GM23248 (cell line): ENCODE results near the gene AK9. TPM values are rescaled to one million over a fixed set of nuclear protein-coding genes. Genes with fewer than 3 reads are reported as not detected.

ENCODE experiments used
- DNase-seq: peaks from one replicate; pipeline ENCODE4 v3.0.0-alpha.2; 2015
- H2AFZ ChIP-seq: fragments of 200-600 bp; sonication (generic); 2 replicates; pipeline ENCODE4 v1.6.1; 2016; ENCODE audit warnings: antibody characterized with exemption
- H3F3A ChIP-seq: fragments of 200-600 bp; sonication (generic); 2 replicates; pipeline ENCODE4 v1.6.1; 2016; ENCODE audit warnings: mild to moderate bottlenecking, antibody characterized with exemption, mixed run types; ENCODE audit not compliant: insufficient read depth
- H3K27ac ChIP-seq: fragments of 200-600 bp; sonication (generic); 2 replicates; pipeline ENCODE4 v1.5.1; 2016; ENCODE audit warnings: mild to moderate bottlenecking
- H3K27me3 ChIP-seq: fragments of 200-600 bp; sonication (generic); replicated peaks from 2 replicates; pipeline ENCODE4 v1.6.1; 2016; ENCODE audit warnings: mild to moderate bottlenecking; ENCODE audit not compliant: insufficient read depth
- H3K36me3 ChIP-seq: fragments of 200-600 bp; sonication (generic); 2 replicates; pipeline ENCODE4 v1.6.1; 2016; ENCODE audit warnings: low read depth, mild to moderate bottlenecking
- H3K4me1 ChIP-seq: fragments of 200-600 bp; sonication (generic); 2 replicates; pipeline ENCODE4 v1.6.1; 2016; ENCODE audit warnings: mild to moderate bottlenecking; ENCODE audit not compliant: insufficient read depth
- H3K4me2 ChIP-seq: fragments of 200-600 bp; sonication (generic); one replicate; pipeline ENCODE4 v1.6.1; 2016; ENCODE audit warnings: mild to moderate bottlenecking; ENCODE audit not compliant: unreplicated experiment
- H3K4me3 ChIP-seq: fragments of 200-600 bp; sonication (generic); 2 replicates; pipeline ENCODE4 v1.5.1; 2016; ENCODE audit warnings: mild to moderate bottlenecking
- H3K79me2 ChIP-seq: fragments of 200-600 bp; sonication (generic); 2 replicates; pipeline ENCODE4 v1.6.1; 2016; ENCODE audit warnings: mild to moderate bottlenecking; ENCODE audit not compliant: insufficient read depth
- H3K9ac ChIP-seq: fragments of 200-600 bp; sonication (generic); 2 replicates; pipeline ENCODE4 v1.6.1; 2016; ENCODE audit warnings: mild to moderate bottlenecking
- H3K9me2 ChIP-seq: fragments of 200-600 bp; sonication (generic); 2 replicates; pipeline ENCODE4 v1.6.1; 2016; ENCODE audit warnings: mixed run types, mild to moderate bottlenecking, moderate library complexity; ENCODE audit not compliant: insufficient read depth
- H3K9me3 ChIP-seq: fragments of 200-600 bp; sonication (generic); one replicate; pipeline ENCODE4 v1.6.1; 2017; ENCODE audit warnings: low read depth
- H4K20me1 ChIP-seq: fragments of 200-600 bp; sonication (generic); 2 replicates; pipeline ENCODE4 v1.6.0; 2016; ENCODE audit not compliant: insufficient read depth
- EZH2 ChIP-seq: fragments of 200-600 bp; sonication (generic); IDR thresholded peaks from 2 replicates; pipeline ENCODE4 v1.6.1; 2018; ENCODE audit warnings: antibody characterized with exemption, mild to moderate bottlenecking; ENCODE audit not compliant: insufficient read depth, poor library complexity, severe bottlenecking
- EZH2phosphoT487 ChIP-seq: fragments of 200-600 bp; sonication (generic); IDR thresholded peaks from 2 replicates; pipeline ENCODE4 v1.6.1; 2018; ENCODE audit warnings: antibody characterized with exemption, moderate library complexity, mild to moderate bottlenecking, low read depth; ENCODE audit not compliant: insufficient read depth
- WGBS, 2 experiments: methylation state at CpG; one replicate each; pipeline ENCODE4 v1.1.6; 2015 to 2017; ENCODE audit warnings: low lambda C conversion rate in 2 of 2, low coverage in 1 of 2; ENCODE audit errors: missing lambda C conversion rate in 2 of 2; 5-methylcytosine and 5-hydroxymethylcytosine counted together
- in situ Hi-C: fragments of 300-500 bp; cut with MboI; formaldehyde crosslinking; loops from 2 replicates; pipeline ENCODE4 v1.15.0; 2020
- polyA plus RNA-seq: library from polyadenylated mRNA; unstranded; fragments of >200 nt; fragmentation: Nextera tagmentation; extraction: Ambion mirVana; gene quantifications from 2 replicates; pipeline ENCODE4 v1.2.1, GENCODE V29; 2016
- total RNA-seq: library from RNA; depleted of rRNA; stranded (reverse); fragments of >200 nt; shearing (Covaris generic); gene quantifications from 2 replicates; pipeline ENCODE4 v1.2.3, GENCODE V29; 2014

AK9 gene
- total and polyA plus RNA-seq, 2 experiments from 2014 or later = 3.6 to 7.2 TPM

GRCh38 chr6:109491207-109491938 is 199.6 kb downstream of the AK9 start:
- no peak overlapping the region for H3K27ac ChIP-seq
- H4K20me1 ChIP-seq = no peaks in the 10 kb centered on the region
- TF ChIP-seq EZH2phosphoT487 (no peak), EZH2 (no peak)
- H3K36me3 ChIP-seq = no peaks in the 10 kb centered on the region
- H3F3A ChIP-seq = no peaks in the 10 kb centered on the region
- no peak overlapping the region for H3K9ac ChIP-seq
- no peak overlapping the region for H3K4me3 ChIP-seq
- peaks cover 3% of the 10 kb centered on the region; the same call in 1 of the 2 replicates for H3K9me2 ChIP-seq
- no peak overlapping the region for H2AFZ ChIP-seq
- 35 to 41% methylated on average over 5 of the region's 5 CpGs for WGBS, 2 experiments
- H3K9me3 ChIP-seq = no peaks in the 10 kb centered on the region
- in situ Hi-C loops = no loop called here
- no peaks in the 10 kb centered on the region for H3K4me1 ChIP-seq
- DNase-seq = peak; percentile 26
- H3K27me3 ChIP-seq = no peaks in the 10 kb centered on the region
- no peak overlapping the region for H3K4me2 ChIP-seq
- H3K79me2 ChIP-seq = no peaks in the 10 kb centered on the region

DNA sequence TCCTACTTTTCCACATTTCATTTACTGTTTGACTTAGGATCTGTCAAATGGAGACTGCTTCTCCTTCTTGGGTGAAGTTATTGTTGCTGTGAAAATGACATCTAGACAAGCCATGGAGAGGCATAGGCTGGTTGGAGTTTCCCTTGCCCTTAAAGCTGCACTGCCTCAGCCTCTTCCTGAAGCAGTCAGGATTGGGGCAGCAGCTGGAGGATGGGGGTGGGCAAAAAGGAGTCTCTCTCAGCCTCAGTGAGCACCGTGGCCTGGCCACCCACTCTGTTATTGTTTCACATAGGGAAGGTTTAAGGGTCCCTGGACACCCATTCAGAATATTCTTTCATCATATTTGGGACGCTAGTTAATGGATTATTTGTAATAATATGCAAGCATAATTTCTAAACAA is 200.3 kb downstream of the AK9 start:
- 53 to 59% methylated on average over 2 of the region's 2 CpGs for WGBS, 2 experiments
- in situ Hi-C loops = no loop called here
- H3K36me3 ChIP-seq = no peaks in the 10 kb centered on the region

DNA sequence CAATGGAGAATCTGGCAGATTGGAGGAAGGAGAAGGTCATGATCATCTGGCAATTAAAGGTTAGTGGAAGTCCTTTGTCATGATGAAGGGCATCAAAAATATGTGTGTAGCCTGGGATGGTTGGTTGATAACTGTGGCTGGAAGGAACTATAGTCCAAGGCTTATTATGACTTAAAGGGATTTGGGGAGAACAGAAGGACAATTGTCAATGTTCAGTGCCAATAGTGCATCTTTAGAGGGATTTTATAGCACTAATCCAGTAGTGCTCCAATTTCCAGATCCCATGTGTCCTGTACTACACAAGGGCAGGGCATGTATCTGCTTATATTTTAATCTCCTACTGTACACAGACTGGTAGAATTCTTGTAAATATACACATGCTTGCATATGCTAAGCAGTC is 203.0 kb downstream of the AK9 start:
- no peaks in the 10 kb centered on the region for H3K79me2 ChIP-seq
- no peaks in the 10 kb centered on the region for H4K20me1 ChIP-seq
- no peaks in the 10 kb centered on the region for H3K36me3 ChIP-seq
- peaks cover 3% of the 10 kb centered on the region; the same call in 1 of the 2 replicates for H3K9me2 ChIP-seq
- peaks cover 8% of the 10 kb centered on the region for H3F3A ChIP-seq
- no peaks in the 10 kb centered on the region for H3K9me3 ChIP-seq
- H3K4me3 ChIP-seq = no peak overlapping the region
- no peak overlapping the region for H3K4me2 ChIP-seq
- H2AFZ ChIP-seq = no peak overlapping the region
- no peak overlapping the region for H3K9ac ChIP-seq
- no peak overlapping the region for H3K27ac ChIP-seq
- no peaks in the 10 kb centered on the region for H3K27me3 ChIP-seq
- TF ChIP-seq EZH2 (no peak), EZH2phosphoT487 (no peak)
- DNase-seq = no peak
- H3K4me1 ChIP-seq = no peaks in the 10 kb centered on the region
- in situ Hi-C loops = no loop called here

More for the DNA sequence above, 200.3 kb downstream of the AK9 start:
- Histone ChIP-seq H3K9me3 (no peaks in the 10 kb centered on the region), H3K4me3 (no peak overlapping the region), H3K79me2 (no peaks in the 10 kb centered on the region), H3K9me2 (peaks cover 3% of the 10 kb centered on the region; the same call in 1 of the 2 replicates), H3K4me1 (no peaks in the 10 kb centered on the region), H4K20me1 (no peaks in the 10 kb centered on the region), H3K27me3 (no peaks in the 10 kb centered on the region), H3K4me2 (no peak overlapping the region), H3K27ac (no peak overlapping the region), H2AFZ (no peak overlapping the region), H3K9ac (no peak overlapping the region), H3F3A (no peaks in the 10 kb centered on the region)
- DNase-seq = no peak
- no peak for TF ChIP-seq EZH2
- no peak for TF ChIP-seq EZH2phosphoT487

DNA sequence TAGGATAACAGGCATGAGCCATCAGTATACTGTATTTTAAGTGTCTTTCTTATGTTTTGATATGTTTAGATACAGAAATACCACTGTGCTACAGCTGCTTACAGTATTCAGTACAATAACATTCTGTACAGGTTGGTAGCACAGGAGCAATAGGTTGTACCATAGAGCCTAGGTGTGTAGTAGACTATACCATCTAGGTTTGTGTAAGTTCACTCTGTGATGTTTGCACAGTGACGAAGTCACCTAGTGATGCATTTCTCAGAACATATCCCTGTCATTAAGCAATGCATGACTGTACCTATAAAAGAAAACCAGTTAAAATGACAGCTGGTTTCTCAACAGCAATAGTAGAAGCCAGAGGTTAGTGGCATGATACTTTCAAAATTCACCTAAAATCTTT is 204.9 kb downstream of the AK9 start:
- no peak for DNase-seq
- H3K36me3 ChIP-seq = peaks cover 8% of the 10 kb centered on the region; the same call in 1 of the 2 replicates
- peaks cover 8% of the 10 kb centered on the region for H3F3A ChIP-seq
- H2AFZ ChIP-seq = no peak overlapping the region
- no peaks in the 10 kb centered on the region for H3K27me3 ChIP-seq
- TF ChIP-seq EZH2phosphoT487 (no peak), EZH2 (no peak)
- H3K4me2 ChIP-seq = no peak overlapping the region
- H3K9ac ChIP-seq = no peak overlapping the region
- H3K27ac ChIP-seq = no peak overlapping the region
- peaks cover 7% of the 10 kb centered on the region for H3K4me1 ChIP-seq
- no peaks in the 10 kb centered on the region for H3K9me3 ChIP-seq
- peaks cover 12% of the 10 kb centered on the region for H3K79me2 ChIP-seq
- H4K20me1 ChIP-seq = no peaks in the 10 kb centered on the region
- WGBS, 2 experiments = 97 to 100% methylated on average over 1 of the region's 1 CpG
- in situ Hi-C loops = no loop called here
- H3K4me3 ChIP-seq = no peak overlapping the region
- H3K9me2 ChIP-seq = peaks cover 3% of the 10 kb centered on the region; the same call in 1 of the 2 replicates
